Measurements from ENCODE around the gene LTK. TPM values are rescaled to one million over a fixed set of nuclear protein-coding genes. Genes with fewer than 3 reads are reported as not detected.

Gene LTK
- total RNA-seq, 1 experiment from 2014 or later: 5.4 TPM

DNA sequence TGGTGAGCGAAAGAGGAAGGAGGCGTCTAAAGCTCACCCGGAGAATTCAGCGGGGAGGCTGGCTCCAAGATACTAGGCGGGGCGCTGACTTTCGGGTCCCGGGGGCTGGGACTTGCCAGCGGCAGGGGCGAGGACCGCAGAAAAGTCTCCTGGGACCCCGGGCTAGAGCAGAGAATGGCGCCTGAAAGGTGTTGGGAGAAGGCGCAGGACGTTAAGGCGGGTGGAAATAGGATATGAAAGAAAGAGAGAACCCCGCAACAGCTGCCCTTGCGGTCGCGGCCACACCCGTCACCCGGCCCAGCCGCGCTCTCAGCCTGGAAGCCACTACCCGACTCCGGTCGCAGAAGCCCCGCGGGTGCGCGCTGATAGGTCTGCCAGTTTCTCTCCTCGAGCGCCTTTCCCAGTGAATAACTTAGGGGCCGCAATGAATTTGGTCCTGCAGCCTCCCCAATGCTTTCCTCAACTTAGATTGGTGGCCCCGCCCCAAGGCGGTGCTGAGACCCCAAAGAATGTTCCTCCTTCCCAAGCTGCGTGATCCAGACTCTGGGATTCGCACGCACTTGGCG lies 604 bp downstream of the LTK start:
- H3K4me3 ChIP-seq (ENCODE audit: low read depth, low read length, poor library complexity, severe bottlenecking): peak overlapping the region; percentile 59
- H3K27me3 ChIP-seq (replicated peaks; ENCODE audit: insufficient read depth, low read depth, low read length, poor library complexity): peaks cover 11% of the 10 kb centered on the region
- no peaks in the 10 kb centered on the region for H3K36me3 ChIP-seq (ENCODE audit: insufficient read depth, low read length, poor library complexity, severe bottlenecking)
- TF ChIP-seq CTCF (conservative IDR thresholded peaks at IDR 0.05; ENCODE audit: low read depth, low read length): no peak
- no peak for TF ChIP-seq EZH2 (IDR thresholded peaks at IDR 0.05; ENCODE audit: borderline replicate concordance, low read depth, low read length, poor library complexity, severe bottlenecking)
- H3K27ac ChIP-seq (ENCODE audit: low read depth, low read length, poor library complexity, severe bottlenecking): no peak overlapping the region
- CTCF ChIA-PET: interaction anchor here (0.5 kb wide), 1 partner anchor 23 kb away, joined by 6 read pairs; no protein-coding TSS in a partner anchor
- BruUV-seq (replicated peaks): no TSS peak
- intact Hi-C loops (cut with micrococcal nuclease; ENCODE audit: unreplicated experiment): no loop called here
- POLR2A ChIA-PET (ENCODE audit: low non-redundant PET): interaction anchor here (0.6 kb wide), 1 partner anchor 66 kb away, joined by 5 read pairs; no protein-coding TSS in a partner anchor
- no peaks in the 10 kb centered on the region for H3K9me3 ChIP-seq (ENCODE audit: low read depth, low read length, poor library complexity, severe bottlenecking)
- H3K4me1 ChIP-seq (ENCODE audit: insufficient read depth, low read length, poor library complexity, severe bottlenecking): peaks cover 20% of the 10 kb centered on the region
- peak; percentile 73 for DNase-seq (ENCODE audit: low spot score)

GRCh38 chr15:41512512-41512939 lies 1.1 kb downstream of the LTK start:
- TF ChIP-seq EZH2 (IDR thresholded peaks at IDR 0.05; ENCODE audit: borderline replicate concordance, low read depth, low read length, poor library complexity, severe bottlenecking) (no peak), CTCF (conservative IDR thresholded peaks at IDR 0.05; ENCODE audit: low read depth, low read length) (no peak)
- DNase-seq (ENCODE audit: low spot score): no peak
- Histone ChIP-seq H3K4me1 (ENCODE audit: insufficient read depth, low read length, poor library complexity, severe bottlenecking) (peaks cover 20% of the 10 kb centered on the region), H3K4me3 (ENCODE audit: low read depth, low read length, poor library complexity, severe bottlenecking) (peak overlapping the region; percentile 59), H3K27ac (ENCODE audit: low read depth, low read length, poor library complexity, severe bottlenecking) (no peak overlapping the region), H3K36me3 (ENCODE audit: insufficient read depth, low read length, poor library complexity, severe bottlenecking) (no peaks in the 10 kb centered on the region), H3K27me3 (replicated peaks; ENCODE audit: insufficient read depth, low read depth, low read length, poor library complexity) (peaks cover 11% of the 10 kb centered on the region), H3K9me3 (ENCODE audit: low read depth, low read length, poor library complexity, severe bottlenecking) (no peaks in the 10 kb centered on the region)
- CTCF ChIA-PET: no interaction called here
- POLR2A ChIA-PET (ENCODE audit: low non-redundant PET): interaction anchor here (0.6 kb wide), 1 partner anchor 67 kb away, joined by 5 read pairs; no protein-coding TSS in a partner anchor
- intact Hi-C loops (cut with micrococcal nuclease; ENCODE audit: unreplicated experiment): no loop called here
- BruUV-seq (replicated peaks): no TSS peak

DNA sequence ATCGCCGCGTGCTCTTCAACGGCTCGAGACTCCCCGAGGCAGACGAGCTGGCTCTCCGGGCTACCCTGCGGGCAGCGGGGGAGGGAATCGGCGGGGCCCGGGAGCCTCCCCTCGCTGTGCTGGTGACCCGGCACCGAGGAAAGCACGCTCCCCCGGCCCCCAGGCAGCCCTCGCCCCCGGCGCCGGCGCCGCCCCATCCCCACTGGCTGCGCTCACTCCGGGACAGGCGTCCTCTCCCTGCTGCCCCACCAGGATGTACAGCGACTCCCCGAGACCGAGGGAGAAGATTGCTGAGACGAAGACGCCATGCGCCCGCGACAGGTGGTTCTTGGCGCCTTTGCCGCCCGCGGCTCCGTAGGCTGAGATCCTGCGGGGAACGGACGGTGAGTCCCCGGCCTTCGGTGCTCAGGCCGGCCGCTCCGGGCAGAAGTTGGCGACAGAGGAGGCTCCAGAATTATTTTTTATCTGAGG lies 1.7 kb downstream of the LTK start:
- DNase-seq (ENCODE audit: low spot score): no peak
- ChIA-PET POLR2A (ENCODE audit: low non-redundant PET) (no interaction called here), CTCF (interaction anchor here (0.6 kb wide), 1 partner anchor 8 kb away, joined by 4 read pairs; no protein-coding TSS in a partner anchor)
- H3K4me3 ChIP-seq (ENCODE audit: low read depth, low read length, poor library complexity, severe bottlenecking): peak overlapping the region; percentile 59
- H3K36me3 ChIP-seq (ENCODE audit: insufficient read depth, low read length, poor library complexity, severe bottlenecking): no peaks in the 10 kb centered on the region
- TF ChIP-seq EZH2 (IDR thresholded peaks at IDR 0.05; ENCODE audit: borderline replicate concordance, low read depth, low read length, poor library complexity, severe bottlenecking) (no peak), CTCF (conservative IDR thresholded peaks at IDR 0.05; ENCODE audit: low read depth, low read length) (0 out of 2 replicates have a peak, but pooled peaks have one; percentile 17)
- BruUV-seq (replicated peaks): no TSS peak
- intact Hi-C loops (cut with micrococcal nuclease; ENCODE audit: unreplicated experiment): no loop called here
- H3K4me1 ChIP-seq (ENCODE audit: insufficient read depth, low read length, poor library complexity, severe bottlenecking): peaks cover 20% of the 10 kb centered on the region
- peaks cover 11% of the 10 kb centered on the region for H3K27me3 ChIP-seq (replicated peaks; ENCODE audit: insufficient read depth, low read depth, low read length, poor library complexity)
- no peaks in the 10 kb centered on the region for H3K9me3 ChIP-seq (ENCODE audit: low read depth, low read length, poor library complexity, severe bottlenecking)
- no peak overlapping the region for H3K27ac ChIP-seq (ENCODE audit: low read depth, low read length, poor library complexity, severe bottlenecking)
